DND-41 (cell line): ENCODE data around the gene ADGRL4.

ENCODE experiments used
- ATAC-seq: fragments of 200-7000 bp; cut with Tn5 transposase; 3 replicates; pipeline ENCODE4 v1.9.1; 2021; ENCODE audit warnings: low read depth; ENCODE audit not compliant: insufficient read depth
- DNase-seq: peaks from one replicate; pipeline ENCODE4 v3.0.0-alpha.2; 2020
- H2AFZ ChIP-seq: 2 replicates; pipeline ENCODE4 v1.6.0; 2012; ENCODE audit warnings: low read depth, low read length
- H3K27ac ChIP-seq: 2 replicates; pipeline ENCODE4 v1.5.1; 2012; ENCODE audit warnings: low read length, inconsistent platforms
- H3K27me3 ChIP-seq: fragments of 200-600 bp; sonication (generic); 2 replicates; pipeline ENCODE4 v1.6.0; 2012; ENCODE audit warnings: low read length, mild to moderate bottlenecking, inconsistent platforms; ENCODE audit not compliant: insufficient read depth, poor library complexity
- H3K36me3 ChIP-seq: 2 replicates; pipeline ENCODE4 v1.5.1; 2012; ENCODE audit warnings: low read length, inconsistent platforms; ENCODE audit not compliant: insufficient read depth
- H3K4me1 ChIP-seq: 2 replicates; pipeline ENCODE4 v1.5.1; 2012; ENCODE audit warnings: mild to moderate bottlenecking, low read length; ENCODE audit not compliant: insufficient read depth
- H3K4me2 ChIP-seq: 2 replicates; pipeline ENCODE4 v1.6.0; 2012; ENCODE audit warnings: mild to moderate bottlenecking, moderate library complexity, low read length, inconsistent platforms; ENCODE audit not compliant: insufficient read depth
- H3K4me3 ChIP-seq, 2 experiments: fragments of 200-600 bp in 1 of 2; shearing (Covaris generic) in 1 of 2; 2 replicates each; pipeline ENCODE4 v1.5.1; 2012 to 2016; ENCODE audit warnings: inconsistent platforms in 2 of 2, low read length in 2 of 2, mild to moderate bottlenecking in 2 of 2, low read depth in 1 of 2, moderate library complexity in 1 of 2
- H3K79me2 ChIP-seq: 2 replicates; pipeline ENCODE4 v1.6.0; 2012; ENCODE audit warnings: low read length, inconsistent platforms; ENCODE audit not compliant: insufficient read depth
- H3K9ac ChIP-seq: 2 replicates; pipeline ENCODE4 v1.6.0; 2012; ENCODE audit warnings: low read depth, mild to moderate bottlenecking, inconsistent platforms, low read length, moderate library complexity
- H3K9me3 ChIP-seq: 2 replicates; pipeline ENCODE4 v1.5.1; 2012; ENCODE audit warnings: low read length, moderate library complexity, mild to moderate bottlenecking, inconsistent platforms; ENCODE audit not compliant: insufficient read depth, severe bottlenecking
- H4K20me1 ChIP-seq: 2 replicates; pipeline ENCODE4 v1.6.0; 2012; ENCODE audit warnings: low read length; ENCODE audit not compliant: insufficient read depth
- CTCF ChIP-seq: IDR thresholded peaks from 2 replicates; pipeline ENCODE4 v1.5.1; 2012; ENCODE audit warnings: borderline replicate concordance, low read length, moderate library complexity, mild to moderate bottlenecking; ENCODE audit not compliant: poor library complexity, severe bottlenecking; ENCODE audit errors: extremely low read depth
- EZH2 ChIP-seq: IDR thresholded peaks from 3 replicates; pipeline ENCODE4 v1.6.1; 2012; ENCODE audit warnings: borderline replicate concordance, low read depth, mild to moderate bottlenecking, moderate library complexity, low read length, inconsistent platforms; ENCODE audit not compliant: severe bottlenecking

The ADGRL4 gene

GRCh38 chr1:79012500-79012899, 6.0 kb upstream of the ADGRL4 start:
- Histone ChIP-seq H3K4me3 (no peak overlapping the region), H4K20me1 (no peaks in the 10 kb centered on the region), H3K27me3 (no peaks in the 10 kb centered on the region), H3K36me3 (no peaks in the 10 kb centered on the region), H3K27ac (no peak overlapping the region), H3K79me2 (no peaks in the 10 kb centered on the region), H3K9ac (no peak overlapping the region), H3K4me1 (no peaks in the 10 kb centered on the region), H3K9me3 (no peaks in the 10 kb centered on the region), H3K4me2 (no peak overlapping the region), H2AFZ (no peak overlapping the region)
- no peak for TF ChIP-seq EZH2
- no peak for TF ChIP-seq CTCF
- no peak for DNase-seq
- no peak for ATAC-seq

GRCh38 chr1:79010589-79010988, 4.1 kb upstream of the ADGRL4 start:
- TF ChIP-seq EZH2 (no peak), CTCF (no peak)
- Histone ChIP-seq H2AFZ (no peak overlapping the region), H3K36me3 (no peaks in the 10 kb centered on the region), H3K27ac (no peak overlapping the region), H3K27me3 (no peaks in the 10 kb centered on the region), H4K20me1 (no peaks in the 10 kb centered on the region), H3K4me2 (no peak overlapping the region), H3K4me1 (no peaks in the 10 kb centered on the region), H3K4me3 (no peak overlapping the region), H3K79me2 (no peaks in the 10 kb centered on the region), H3K9me3 (no peaks in the 10 kb centered on the region), H3K9ac (no peak overlapping the region)
- no peak for ATAC-seq
- DNase-seq: no peak

- Histone ChIP-seq H2AFZ (no peak overlapping the region), H3K4me1 (no peaks in the 10 kb centered on the region), H3K27ac (no peak overlapping the region), H3K4me2 (no peak overlapping the region), H4K20me1 (no peaks in the 10 kb centered on the region), H3K36me3 (no peaks in the 10 kb centered on the region), H3K9ac (no peak overlapping the region), H3K79me2 (no peaks in the 10 kb centered on the region), H3K9me3 (no peaks in the 10 kb centered on the region), H3K4me3 (no peak overlapping the region), H3K27me3 (no peaks in the 10 kb centered on the region)
- ATAC-seq (no peak), DNase-seq (no peak)
- no peak for TF ChIP-seq EZH2
Measured at GRCh38 chr1:79005945-79006344, 585 bp downstream of the ADGRL4 start.

GRCh38 chr1:79004916-79005315, 1.6 kb downstream of the ADGRL4 start:
- Histone ChIP-seq H3K27me3 (no peaks in the 10 kb centered on the region), H3K4me1 (no peaks in the 10 kb centered on the region), H3K4me3 (no peak overlapping the region), H3K36me3 (no peaks in the 10 kb centered on the region), H4K20me1 (no peaks in the 10 kb centered on the region), H3K27ac (no peak overlapping the region), H3K9ac (no peak overlapping the region), H2AFZ (no peak overlapping the region), H3K4me2 (no peak overlapping the region), H3K9me3 (no peaks in the 10 kb centered on the region), H3K79me2 (no peaks in the 10 kb centered on the region)
- TF ChIP-seq EZH2 (no peak), CTCF (no peak)
- DNase-seq: no peak
- ATAC-seq: no peak
